Measurements from ENCODE around the gene SLIT3.

- TF ChIP-seq, protein P1, sequence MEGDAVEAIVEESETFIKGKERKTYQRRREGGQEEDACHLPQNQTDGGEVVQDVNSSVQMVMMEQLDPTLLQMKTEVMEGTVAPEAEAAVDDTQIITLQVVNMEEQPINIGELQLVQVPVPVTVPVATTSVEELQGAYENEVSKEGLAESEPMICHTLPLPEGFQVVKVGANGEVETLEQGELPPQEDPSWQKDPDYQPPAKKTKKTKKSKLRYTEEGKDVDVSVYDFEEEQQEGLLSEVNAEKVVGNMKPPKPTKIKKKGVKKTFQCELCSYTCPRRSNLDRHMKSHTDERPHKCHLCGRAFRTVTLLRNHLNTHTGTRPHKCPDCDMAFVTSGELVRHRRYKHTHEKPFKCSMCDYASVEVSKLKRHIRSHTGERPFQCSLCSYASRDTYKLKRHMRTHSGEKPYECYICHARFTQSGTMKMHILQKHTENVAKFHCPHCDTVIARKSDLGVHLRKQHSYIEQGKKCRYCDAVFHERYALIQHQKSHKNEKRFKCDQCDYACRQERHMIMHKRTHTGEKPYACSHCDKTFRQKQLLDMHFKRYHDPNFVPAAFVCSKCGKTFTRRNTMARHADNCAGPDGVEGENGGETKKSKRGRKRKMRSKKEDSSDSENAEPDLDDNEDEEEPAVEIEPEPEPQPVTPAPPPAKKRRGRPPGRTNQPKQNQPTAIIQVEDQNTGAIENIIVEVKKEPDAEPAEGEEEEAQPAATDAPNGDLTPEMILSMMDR (IDR thresholded peaks at IDR 0.05) = no peak
- no peak for TF ChIP-seq POLR2A (IDR thresholded peaks at IDR 0.05)
These were observed 629.9 kb downstream of the SLIT3 start for GRCh38 chr5:168670881-168671575.
